Epithelial cell of proximal tubule (primary cell): ENCODE data around the gene TREML2. TPM values are rescaled to one million over a fixed set of nuclear protein-coding genes. Genes with fewer than 3 reads are reported as not detected.

Experiments used
- DNase-seq: peaks from one replicate; pipeline ENCODE4 v3.0.0-alpha.2; 2011; ENCODE audit warnings: low read depth
- H3K4me3 ChIP-seq: 2 replicates; pipeline ENCODE4 v1.5.1; 2011; ENCODE audit warnings: low read depth, mild to moderate bottlenecking, low read length
- CTCF ChIP-seq: conservative IDR thresholded peaks from 2 replicates; pipeline ENCODE4 v1.5.1; 2012; ENCODE audit warnings: low read depth, mild to moderate bottlenecking, low read length
- total RNA-seq: library from RNA; depleted of rRNA; stranded (reverse); fragments of >200 nt; gene quantifications from 2 replicates; pipeline ENCODE4 v1.2.3, GENCODE V29; 2015

The TREML2 gene
- total RNA-seq, 1 donor from 2014 or later, result not detected

GRCh38 chr6:41208439-41209106, 7.6 kb upstream of the TREML2 start:
- H3K4me3 ChIP-seq, result no peak overlapping the region
- no peak for DNase-seq
- TF ChIP-seq CTCF, result no peak

DNA sequence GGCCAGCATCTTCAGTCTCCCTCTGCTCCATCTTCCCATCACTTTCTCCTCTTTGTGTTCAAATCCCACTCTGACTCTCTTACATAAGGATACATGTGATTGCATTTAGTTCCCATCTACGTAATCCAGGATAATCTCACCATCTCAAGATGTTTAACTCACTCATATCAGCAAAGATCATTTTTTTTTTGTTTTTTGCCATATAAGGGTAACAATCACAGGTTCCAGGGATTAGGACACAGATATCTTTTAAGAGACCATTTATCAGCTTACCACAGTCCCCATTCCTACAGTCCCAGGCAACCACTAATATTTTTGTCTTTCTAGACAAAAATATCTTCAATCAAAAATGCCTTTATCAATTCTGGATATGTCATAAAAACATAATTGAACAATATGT, 3.2 kb upstream of the TREML2 start:
- DNase-seq, result no peak
- H3K4me3 ChIP-seq, result no peak overlapping the region
- no peak for TF ChIP-seq CTCF

GRCh38 chr6:41201764-41202173, 820 bp upstream of the TREML2 start:
- TF ChIP-seq CTCF, result no peak
- no peak overlapping the region for H3K4me3 ChIP-seq
- no peak for DNase-seq

DNA sequence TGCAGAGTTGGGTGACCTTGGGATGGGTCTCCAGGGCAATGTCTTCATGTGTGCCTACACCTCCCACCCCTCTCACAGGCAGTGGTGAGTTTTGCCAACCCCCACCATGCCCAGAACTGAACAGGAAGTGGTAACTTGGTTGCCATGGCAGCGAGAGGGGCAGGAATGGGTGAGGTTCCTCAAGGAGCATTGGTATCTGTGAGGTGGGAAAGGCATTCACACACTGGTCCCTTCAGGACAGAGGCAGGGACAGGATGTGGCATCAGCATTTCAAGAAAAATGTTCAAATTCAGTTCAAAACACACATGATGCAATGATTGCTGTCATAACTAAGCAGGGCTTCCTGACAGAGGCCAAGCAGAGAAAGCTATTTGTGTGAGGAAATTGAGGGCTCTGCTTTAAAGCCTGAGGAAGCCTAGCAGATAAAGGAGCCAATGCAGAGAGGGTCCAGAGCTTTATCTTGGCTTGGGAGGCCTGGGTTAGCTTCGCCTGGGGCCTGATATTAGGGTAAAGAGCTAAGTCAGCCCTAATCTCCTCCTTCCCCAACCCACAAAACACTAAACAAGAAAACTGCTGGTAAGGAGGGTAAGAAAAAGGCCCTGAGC, 551 bp downstream of the TREML2 start:
- no peak overlapping the region for H3K4me3 ChIP-seq
- no peak for DNase-seq
- no peak for TF ChIP-seq CTCF

DNA sequence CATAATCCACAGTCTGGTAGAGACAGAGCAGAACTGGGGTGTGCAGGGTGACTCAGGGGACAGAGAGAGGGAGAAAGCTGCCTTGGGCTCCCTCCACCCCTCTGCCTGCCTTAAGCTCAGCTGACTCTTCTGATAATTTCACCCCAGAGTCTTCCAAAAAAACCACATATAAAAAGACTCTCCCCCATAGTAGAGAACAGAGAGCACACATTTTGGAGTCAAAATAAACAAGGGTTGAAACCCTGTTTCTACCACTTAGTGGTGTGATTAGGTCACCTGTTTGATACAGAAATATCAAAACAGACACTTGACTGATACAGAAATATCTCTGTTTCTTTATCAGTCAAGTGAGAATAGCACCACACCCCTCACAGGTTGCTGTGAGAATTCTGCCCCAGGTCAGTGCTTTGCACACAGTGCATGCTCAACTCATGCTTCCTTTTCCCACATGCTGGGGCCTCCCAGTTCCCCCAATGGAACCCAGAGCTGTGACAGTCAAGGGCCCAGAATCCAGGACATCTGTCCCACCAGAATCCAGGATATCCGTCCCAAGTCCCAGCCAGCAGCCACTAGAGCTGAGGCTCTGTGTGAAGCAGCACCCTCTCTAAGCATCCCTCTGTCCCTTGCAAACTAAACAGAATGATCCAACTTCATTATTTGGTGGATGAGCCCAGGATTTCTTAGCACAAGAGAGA, 1.2 kb downstream of the TREML2 start:
- H3K4me3 ChIP-seq, result no peak overlapping the region
- TF ChIP-seq CTCF, result no peak
- no peak for DNase-seq

DNA sequence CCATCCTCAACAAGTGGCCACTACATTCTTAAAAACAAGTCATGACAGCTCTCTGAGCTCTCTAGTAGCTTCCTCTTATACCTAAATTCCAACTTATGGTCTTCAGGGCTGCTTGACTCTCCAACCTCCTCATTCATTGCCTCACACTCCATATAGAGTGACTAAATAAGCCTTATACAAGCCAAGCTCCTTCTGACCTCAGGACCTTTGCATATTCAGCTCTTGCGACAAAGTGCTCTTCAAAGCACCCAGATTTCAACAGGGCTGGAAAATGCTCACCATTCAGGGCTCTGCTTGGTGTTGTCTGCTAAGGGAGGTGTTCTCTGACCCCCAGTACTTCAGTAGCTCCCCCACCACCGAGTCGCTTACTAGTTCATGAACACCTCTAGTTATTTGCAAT, 3.7 kb downstream of the TREML2 start:
- no peak for TF ChIP-seq CTCF
- DNase-seq, result no peak
- H3K4me3 ChIP-seq, result no peak overlapping the region
